GM10248 (cell line): Measurements from ENCODE around the gene CKAP2L.

Experiments used
- CTCF ChIA-PET: fragments of 300-600 bp; sonication (Branson Sonifier 250); formaldehyde crosslinking; extraction: SDS; loops from one replicate; lab custom pipeline; 2021; ENCODE audit warnings: antibody characterized with exemption; lab: Yijun Ruan, JAX
- POLR2A ChIA-PET: fragments of 350-650 bp; sonication (Branson Sonifier 250); formaldehyde crosslinking; extraction: SDS; loops from one replicate; lab custom pipeline; 2020; ENCODE audit warnings: antibody characterized with exemption; lab: Yijun Ruan, JAX
- DNase-seq: peaks from one replicate; pipeline ENCODE4 v3.0.0; 2012; ENCODE audit errors: extremely low spot score
- CTCF ChIP-seq: IDR thresholded peaks from 2 replicates; pipeline ENCODE4 v1.5.1; 2012; ENCODE audit warnings: mild to moderate bottlenecking, low read depth; ENCODE audit errors: extremely low read depth, missing control alignments, control extremely low read depth

Gene CKAP2L

GRCh38 chr2:112782234-112782799 is 17.9 kb upstream of the CKAP2L start:
- CTCF ChIA-PET, result interaction anchor here (0.8 to 5.1 kb wide), 10 partner anchors 10 to 177 kb away, joined by 3 to 23 read pairs (median 4); no protein-coding TSS in a partner anchor
- peak; percentile 36 for DNase-seq
- POLR2A ChIA-PET, result no interaction called here
- TF ChIP-seq CTCF, result no peak

GRCh38 chr2:112779598-112779997 is 15.2 kb upstream of the CKAP2L start:
- no peak for TF ChIP-seq CTCF
- DNase-seq, result no peak
- ChIA-PET CTCF (interaction anchor here (1.1 kb wide), 1 partner anchor 9 kb away, joined by 3 read pairs; no protein-coding TSS in a partner anchor), POLR2A (no interaction called here)

- CTCF ChIA-PET, result interaction anchor here (1.3 kb wide), 1 partner anchor 12 kb away, joined by 3 read pairs; no protein-coding TSS in a partner anchor
- no peak for TF ChIP-seq CTCF
- POLR2A ChIA-PET, result no interaction called here
- no peak for DNase-seq
Measured at GRCh38 chr2:112777036-112777435, 12.6 kb upstream of the CKAP2L start.

- CTCF ChIA-PET, result interaction anchor here (0.6 to 1.0 kb wide), 2 partner anchors 16 to 27 kb away, joined by 3 read pairs; no protein-coding TSS in a partner anchor
- no peak for DNase-seq
- POLR2A ChIA-PET, result no interaction called here
- no peak for TF ChIP-seq CTCF
Measured at GRCh38 chr2:112776113-112776512, 11.7 kb upstream of the CKAP2L start.

- CTCF ChIA-PET, result interaction anchor here (1.3 to 2.5 kb wide), 3 partner anchors 13 to 111 kb away, joined by 3 to 13 read pairs (median 4); no protein-coding TSS in a partner anchor
- DNase-seq, result no peak
- POLR2A ChIA-PET, result no interaction called here
- TF ChIP-seq CTCF, result no peak
Measured at GRCh38 chr2:112774536-112775285, 10.3 kb upstream of the CKAP2L start.

- CTCF ChIA-PET, result interaction anchor here (0.8 to 2.5 kb wide), 7 partner anchors 14 to 186 kb away, joined by 3 to 13 read pairs (median 3); no protein-coding TSS in a partner anchor
- no peak for TF ChIP-seq CTCF
- DNase-seq, result no peak
- POLR2A ChIA-PET, result no interaction called here
Measured at GRCh38 chr2:112773556-112773955, 9.1 kb upstream of the CKAP2L start.
